ENCODE data around the gene NOTUM. TPM values are rescaled to one million over a fixed set of nuclear protein-coding genes. Genes with fewer than 3 reads are reported as not detected.

The NOTUM gene
- polyA plus RNA-seq: 1 to 10 TPM in 2 of 4 donors, not detected in 2; 1.0 to 1.1 TPM
- long read RNA-seq, donor 1: 0 reads
- long read RNA-seq, donor 2: 0 reads
- long read RNA-seq, donor 3: 0 reads
- long read RNA-seq, donor 4: 0 reads
- long read RNA-seq, donor 5: 0 reads
- long read RNA-seq, donor 6, partial matches to known transcripts: 0 of 1 reads
- long read RNA-seq, donor 6, other reads (novel, unspliced or antisense): 0 of 1 reads
- long read RNA-seq, donor 7: 0 reads
- long read RNA-seq, donor 8: 0 reads
- long read RNA-seq, donor 9: 0 reads
- long read RNA-seq, donor 10, partial matches to known transcripts: 0 of 1 reads
- long read RNA-seq, donor 10, other reads (novel, unspliced or antisense): 0 of 1 reads

- FAIRE-seq (no peak), DNase-seq (peak in 1 of 2 donors; percentile 56)
- Histone ChIP-seq H3K4me1 (ENCODE audit: control insufficient read depth in 3 of 3, insufficient read depth in 2 of 3, low read depth in 1 of 3, low read length in 2 of 3) (peaks cover 0 to 3% (median 0%) of the 10 kb centered on the region in 3 donors), H3K9me3 (ENCODE audit: control insufficient read depth in 2 of 2, insufficient read depth in 1 of 2, low read depth in 1 of 2, low read length in 1 of 2) (no peaks in the 10 kb centered on the region), H3K4me3 (ENCODE audit: low read depth in 1 of 3, low read length in 3 of 3) (peak within 1 kb of the TSS in 1 of 3 donors; percentile 43), H3K27me3 (ENCODE audit: control insufficient read depth in 3 of 3, insufficient read depth in 3 of 3, low read length in 3 of 3) (peaks cover 13 to 72% (median 15%) of the 10 kb centered on the region in 3 donors), H3K27ac (ENCODE audit: low read depth in 1 of 3, low read length in 2 of 3) (no peak within 1 kb of the TSS), H3K36me3 (ENCODE audit: control insufficient read depth in 3 of 3, insufficient read depth in 2 of 3, low read depth in 1 of 3, low read length in 3 of 3) (no peaks in the 10 kb centered on the region)
- WGBS, 3 donors: 0% methylated on average over 7 to 65 of the region's 65 CpGs
Measured at GRCh38 chr17:81961087-81961511, at the start of gene NOTUM. Gene NOTUM, minus strand, starts transcription at chr17:81961187. Its CDS starts 278 bp downstream, at chr17:81960909.

GRCh38 chr17:82009413-82009812 lies 48.4 kb upstream of the NOTUM start:
- Histone ChIP-seq H3K9me3 (ENCODE audit: control insufficient read depth in 2 of 2, insufficient read depth in 1 of 2, low read depth in 1 of 2, low read length in 1 of 2) (no peaks in the 10 kb centered on the region), H3K4me3 (ENCODE audit: low read depth in 1 of 3, low read length in 3 of 3) (no peak overlapping the region), H3K27ac (ENCODE audit: low read depth in 1 of 3, low read length in 2 of 3) (no peak overlapping the region), H3K4me1 (ENCODE audit: control insufficient read depth in 3 of 3, insufficient read depth in 2 of 3, low read depth in 1 of 3, low read length in 2 of 3) (no peaks in the 10 kb centered on the region), H3K27me3 (ENCODE audit: control insufficient read depth in 3 of 3, insufficient read depth in 3 of 3, low read length in 3 of 3) (no peaks in the 10 kb centered on the region), H3K36me3 (ENCODE audit: control insufficient read depth in 3 of 3, insufficient read depth in 2 of 3, low read depth in 1 of 3, low read length in 3 of 3) (peaks cover 0 to 80% (median 2%) of the 10 kb centered on the region in 3 donors)
- 82 to 86% (median 83%) methylated on average over 15 of the region's 15 CpGs for WGBS, 3 donors
- no peak for FAIRE-seq
- no peak for DNase-seq

GRCh38 chr17:82008941-82009405 lies 48.0 kb upstream of the NOTUM start:
- H3K36me3 ChIP-seq (ENCODE audit: control insufficient read depth in 3 of 3, insufficient read depth in 2 of 3, low read depth in 1 of 3, low read length in 3 of 3): peaks cover 0 to 80% (median 2%) of the 10 kb centered on the region in 3 donors
- WGBS, 3 donors: 90 to 93% (median 92%) methylated on average over 15 to 28 of the region's 28 CpGs
- no peak for FAIRE-seq
- H3K27me3 ChIP-seq (ENCODE audit: control insufficient read depth in 3 of 3, insufficient read depth in 3 of 3, low read length in 3 of 3): no peaks in the 10 kb centered on the region
- H3K9me3 ChIP-seq (ENCODE audit: control insufficient read depth in 2 of 2, insufficient read depth in 1 of 2, low read depth in 1 of 2, low read length in 1 of 2): no peaks in the 10 kb centered on the region
- no peak overlapping the region for H3K27ac ChIP-seq (ENCODE audit: low read depth in 1 of 3, low read length in 2 of 3)
- H3K4me3 ChIP-seq (ENCODE audit: low read depth in 1 of 3, low read length in 3 of 3): no peak overlapping the region
- no peaks in the 10 kb centered on the region for H3K4me1 ChIP-seq (ENCODE audit: control insufficient read depth in 3 of 3, insufficient read depth in 2 of 3, low read depth in 1 of 3, low read length in 2 of 3)
- no peak for DNase-seq

- Histone ChIP-seq H3K27me3 (ENCODE audit: control insufficient read depth in 3 of 3, insufficient read depth in 3 of 3, low read length in 3 of 3) (no peaks in the 10 kb centered on the region), H3K4me1 (ENCODE audit: control insufficient read depth in 3 of 3, insufficient read depth in 2 of 3, low read depth in 1 of 3, low read length in 2 of 3) (no peaks in the 10 kb centered on the region), H3K36me3 (ENCODE audit: control insufficient read depth in 3 of 3, insufficient read depth in 2 of 3, low read depth in 1 of 3, low read length in 3 of 3) (peaks cover 0 to 80% (median 2%) of the 10 kb centered on the region in 3 donors), H3K4me3 (ENCODE audit: low read depth in 1 of 3, low read length in 3 of 3) (no peak overlapping the region), H3K9me3 (ENCODE audit: control insufficient read depth in 2 of 2, insufficient read depth in 1 of 2, low read depth in 1 of 2, low read length in 1 of 2) (no peaks in the 10 kb centered on the region), H3K27ac (ENCODE audit: low read depth in 1 of 3, low read length in 2 of 3) (no peak overlapping the region)
- DNase-seq (no peak), FAIRE-seq (no peak)
- 87 to 95% (median 92%) methylated on average over 24 to 26 of the region's 26 CpGs for WGBS, 3 donors
Measured at GRCh38 chr17:82008258-82008940, 47.4 kb upstream of the NOTUM start.

- FAIRE-seq (no peak), DNase-seq (no peak)
- H3K4me3 ChIP-seq (ENCODE audit: low read depth in 1 of 3, low read length in 3 of 3): no peak overlapping the region
- H3K9me3 ChIP-seq (ENCODE audit: control insufficient read depth in 2 of 2, insufficient read depth in 1 of 2, low read depth in 1 of 2, low read length in 1 of 2): no peaks in the 10 kb centered on the region
- WGBS, 3 donors: 85 to 94% (median 88%) methylated on average over 26 to 30 of the region's 30 CpGs
- no peaks in the 10 kb centered on the region for H3K4me1 ChIP-seq (ENCODE audit: control insufficient read depth in 3 of 3, insufficient read depth in 2 of 3, low read depth in 1 of 3, low read length in 2 of 3)
- H3K27me3 ChIP-seq (ENCODE audit: control insufficient read depth in 3 of 3, insufficient read depth in 3 of 3, low read length in 3 of 3): no peaks in the 10 kb centered on the region
- no peak overlapping the region for H3K27ac ChIP-seq (ENCODE audit: low read depth in 1 of 3, low read length in 2 of 3)
- H3K36me3 ChIP-seq (ENCODE audit: control insufficient read depth in 3 of 3, insufficient read depth in 2 of 3, low read depth in 1 of 3, low read length in 3 of 3): peaks cover 0 to 77% (median 2%) of the 10 kb centered on the region in 3 donors
Measured at GRCh38 chr17:82007495-82008257, 46.7 kb upstream of the NOTUM start.

- Histone ChIP-seq H3K36me3 (ENCODE audit: control insufficient read depth in 3 of 3, insufficient read depth in 2 of 3, low read depth in 1 of 3, low read length in 3 of 3) (peaks cover 0 to 72% (median 2%) of the 10 kb centered on the region in 3 donors), H3K4me1 (ENCODE audit: control insufficient read depth in 3 of 3, insufficient read depth in 2 of 3, low read depth in 1 of 3, low read length in 2 of 3) (no peaks in the 10 kb centered on the region), H3K27ac (ENCODE audit: low read depth in 1 of 3, low read length in 2 of 3) (no peak overlapping the region), H3K9me3 (ENCODE audit: control insufficient read depth in 2 of 2, insufficient read depth in 1 of 2, low read depth in 1 of 2, low read length in 1 of 2) (no peaks in the 10 kb centered on the region), H3K4me3 (ENCODE audit: low read depth in 1 of 3, low read length in 3 of 3) (no peak overlapping the region), H3K27me3 (ENCODE audit: control insufficient read depth in 3 of 3, insufficient read depth in 3 of 3, low read length in 3 of 3) (no peaks in the 10 kb centered on the region)
- FAIRE-seq (no peak), DNase-seq (no peak)
- 86 to 96% (median 88%) methylated on average over 6 of the region's 6 CpGs for WGBS, 3 donors
Measured at GRCh38 chr17:82007228-82007494, 46.2 kb upstream of the NOTUM start.

GRCh38 chr17:82006468-82007227 lies 45.7 kb upstream of the NOTUM start:
- DNase-seq (no peak), FAIRE-seq (no peak)
- H3K4me1 ChIP-seq (ENCODE audit: control insufficient read depth in 3 of 3, insufficient read depth in 2 of 3, low read depth in 1 of 3, low read length in 2 of 3): peaks cover 0 to 1% (median 0%) of the 10 kb centered on the region in 3 donors
- no peak overlapping the region for H3K27ac ChIP-seq (ENCODE audit: low read depth in 1 of 3, low read length in 2 of 3)
- WGBS, 3 donors: 81 to 90% (median 86%) methylated on average over 23 to 24 of the region's 24 CpGs
- no peaks in the 10 kb centered on the region for H3K27me3 ChIP-seq (ENCODE audit: control insufficient read depth in 3 of 3, insufficient read depth in 3 of 3, low read length in 3 of 3)
- H3K9me3 ChIP-seq (ENCODE audit: control insufficient read depth in 2 of 2, insufficient read depth in 1 of 2, low read depth in 1 of 2, low read length in 1 of 2): no peaks in the 10 kb centered on the region
- peaks cover 0 to 67% (median 2%) of the 10 kb centered on the region in 3 donors for H3K36me3 ChIP-seq (ENCODE audit: control insufficient read depth in 3 of 3, insufficient read depth in 2 of 3, low read depth in 1 of 3, low read length in 3 of 3)
- H3K4me3 ChIP-seq (ENCODE audit: low read depth in 1 of 3, low read length in 3 of 3): no peak overlapping the region
